ENCODE results near the gene POGLUT2.

POGLUT2 gene

DNA sequence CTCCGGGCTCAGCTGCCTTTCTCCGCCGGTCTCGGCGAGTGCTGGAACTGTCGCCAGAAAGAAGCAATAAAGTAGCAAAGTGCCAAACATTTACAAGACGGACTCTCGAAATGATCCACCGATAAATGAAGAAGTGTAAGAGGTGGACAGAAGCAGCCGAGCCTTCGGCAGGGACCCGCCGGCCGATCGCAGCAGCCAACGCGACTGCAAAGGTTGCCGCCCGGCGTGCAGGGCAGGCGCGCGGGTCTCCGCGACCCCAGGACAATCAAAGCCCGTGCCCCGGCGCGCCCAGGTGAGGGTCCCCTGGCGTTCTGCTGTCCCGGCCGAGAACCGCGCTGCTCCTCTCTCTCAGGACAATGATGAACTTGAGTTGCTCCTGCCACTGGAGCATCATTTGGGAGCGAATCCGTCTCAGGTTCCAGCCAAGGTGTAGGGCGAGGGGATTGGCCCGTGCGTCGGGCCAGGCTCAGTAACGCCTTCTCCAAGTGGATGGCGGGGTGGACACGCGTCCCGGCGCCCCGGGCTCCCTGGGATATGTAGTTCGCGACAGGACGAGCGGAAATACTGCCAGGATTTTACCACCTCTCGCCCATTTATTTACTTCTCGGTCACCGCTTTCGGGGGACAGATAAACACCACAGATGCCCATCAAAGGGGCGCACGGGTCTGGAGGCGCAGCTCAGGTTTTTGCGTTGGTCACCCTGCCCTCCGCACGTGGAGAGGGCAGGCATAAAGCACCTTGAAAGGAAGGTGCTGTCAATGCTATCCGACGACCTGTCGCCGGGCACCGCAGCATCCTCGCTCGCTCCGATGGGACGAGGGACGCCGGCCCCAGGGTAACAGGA is at the start of gene POGLUT2, which contains the start of gene BIVM:
Gene POGLUT2, minus strand, starts transcription at position 396 of the 845 bp plus-strand sequence. Its CDS starts 306 bp downstream, at position 90.
Gene BIVM, plus strand, starts transcription at position 539 of the 845 bp plus-strand sequence. CDS start 8,149 bp downstream, outside the sequence.
- peak; percentile 72 to 76 for DNase-seq

DNA sequence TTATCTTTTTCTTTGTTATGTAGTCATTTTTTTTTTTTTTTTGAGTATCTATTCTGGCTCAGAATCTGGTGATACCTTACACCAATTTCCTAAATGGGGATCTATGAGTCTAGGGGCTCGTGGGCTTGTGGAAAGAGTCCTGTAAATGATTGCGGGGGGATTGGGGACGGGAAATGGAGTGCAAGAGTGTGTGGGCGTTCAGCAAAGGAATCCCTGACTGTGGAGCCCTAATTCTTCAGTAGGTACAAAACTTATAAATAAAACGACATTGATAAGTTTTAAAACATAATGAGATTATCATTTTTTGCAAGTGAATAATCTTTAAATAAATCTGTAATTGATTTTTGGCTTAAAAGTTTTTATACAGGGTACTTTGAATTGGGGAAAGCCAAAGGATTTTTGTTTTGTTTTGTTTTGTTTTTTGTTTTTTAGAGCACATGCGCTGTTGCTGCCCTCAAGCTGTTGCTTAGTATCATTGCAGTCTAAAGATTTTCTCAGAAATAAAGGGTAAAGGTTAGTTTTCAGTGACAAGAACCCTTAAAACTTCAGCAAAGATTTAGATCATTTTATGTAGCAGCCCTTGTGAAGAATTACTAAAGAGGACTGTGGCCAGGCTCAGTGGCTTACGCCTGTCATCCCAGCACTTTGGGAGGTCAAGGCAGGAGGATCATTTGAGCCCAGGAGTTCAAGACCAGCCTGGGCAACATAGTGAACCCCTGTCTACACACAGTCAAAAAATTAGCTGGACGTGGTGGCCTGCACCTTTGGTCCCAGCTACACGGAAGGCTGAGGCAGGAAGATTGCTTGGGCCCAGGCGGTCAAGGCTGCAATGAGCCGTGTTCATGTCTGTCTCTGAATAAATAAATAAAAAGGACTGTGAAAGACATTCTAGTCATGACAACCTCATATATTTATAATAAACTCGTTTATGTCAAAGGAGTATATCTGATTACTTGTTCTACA is 48.8 kb upstream of the POGLUT2 start:
- DNase-seq = peak in 1 of 2 donors; percentile 59

GRCh38 chr13:102846261-102847015 is 47.7 kb upstream of the POGLUT2 start:
- DNase-seq = peak; percentile 56 to 68

GRCh38 chr13:102845630-102846260 is 47.0 kb upstream of the POGLUT2 start, which contains the start of gene ERCC5:
Gene ERCC5 (plus strand): TSS chr13:102846032. CDS start chr13:102846267, 235 bp downstream.
- peak; percentile 96 for DNase-seq

GRCh38 chr13:102845289-102845629 is 46.5 kb upstream of the POGLUT2 start:
- no peak for DNase-seq

- DNase-seq = no peak
Observed at GRCh38 chr13:102839462-102839861, 40.7 kb upstream of the POGLUT2 start.

GRCh38 chr13:102838982-102839381 is 40.2 kb upstream of the POGLUT2 start:
- no peak for DNase-seq

DNA sequence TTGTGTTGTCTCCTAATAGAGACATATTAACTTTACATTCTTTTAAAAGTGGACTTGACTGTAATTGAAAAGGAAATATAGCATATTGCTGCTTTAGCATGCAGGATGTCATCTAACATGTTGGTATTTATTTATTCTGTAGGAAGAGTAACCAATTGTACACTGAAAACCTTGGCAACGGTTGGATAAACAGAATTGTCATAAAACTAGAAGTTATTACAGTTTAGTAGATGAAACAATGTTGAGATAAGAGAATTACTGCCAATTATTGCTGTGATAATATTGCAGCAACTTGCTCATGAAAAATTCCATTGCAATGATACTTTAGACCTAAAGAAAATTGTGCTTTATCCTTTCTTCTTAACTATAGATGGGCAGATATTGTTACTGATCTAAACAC is 39.5 kb upstream of the POGLUT2 start:
- no peak for DNase-seq

- no peak for DNase-seq
Observed at GRCh38 chr13:102836471-102836870, 37.7 kb upstream of the POGLUT2 start.

- DNase-seq = no peak
Observed at GRCh38 chr13:102830646-102831045, 31.9 kb upstream of the POGLUT2 start.

GRCh38 chr13:102825921-102826706 is 27.3 kb upstream of the POGLUT2 start:
- no peak for DNase-seq

DNA sequence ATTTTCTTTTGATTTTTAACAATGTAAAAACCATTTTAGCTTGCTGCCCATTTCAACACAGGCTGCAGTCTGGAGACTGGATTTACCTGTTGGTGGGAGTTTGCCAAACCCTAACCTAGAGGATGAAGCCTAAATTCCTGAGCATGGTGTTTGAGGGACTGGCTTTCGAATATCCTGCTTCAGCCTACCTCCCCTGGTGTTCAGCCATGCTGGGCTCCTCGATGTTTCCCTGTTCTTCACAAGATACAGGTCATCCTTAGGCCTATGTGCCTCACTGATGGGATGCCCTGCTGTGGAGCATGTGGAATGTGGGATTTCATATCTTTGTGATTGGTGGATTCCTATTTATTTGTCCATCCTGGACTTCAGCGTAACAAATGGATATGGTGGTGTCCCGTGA is 26.6 kb upstream of the POGLUT2 start:
- DNase-seq = no peak

DNA sequence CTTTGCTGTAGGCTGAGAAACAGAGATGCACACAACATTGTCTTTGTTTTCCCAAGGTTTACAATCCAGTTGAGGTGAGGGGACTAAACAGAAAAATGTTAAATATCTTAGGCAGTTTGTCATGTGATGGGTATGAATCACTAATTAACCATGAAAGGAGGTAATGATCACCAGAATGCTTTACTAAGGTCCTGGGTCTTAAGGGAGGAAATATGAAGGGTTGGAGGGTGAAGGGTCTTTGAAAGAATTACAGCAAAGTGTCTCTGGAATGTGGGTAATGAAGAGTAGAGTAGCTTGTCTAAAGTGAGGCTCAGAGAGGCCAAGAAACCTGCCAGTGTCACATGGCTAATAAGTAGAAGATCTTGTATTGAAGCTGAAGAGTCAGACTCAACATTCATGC is 19.1 kb upstream of the POGLUT2 start:
- DNase-seq = no peak

DNA sequence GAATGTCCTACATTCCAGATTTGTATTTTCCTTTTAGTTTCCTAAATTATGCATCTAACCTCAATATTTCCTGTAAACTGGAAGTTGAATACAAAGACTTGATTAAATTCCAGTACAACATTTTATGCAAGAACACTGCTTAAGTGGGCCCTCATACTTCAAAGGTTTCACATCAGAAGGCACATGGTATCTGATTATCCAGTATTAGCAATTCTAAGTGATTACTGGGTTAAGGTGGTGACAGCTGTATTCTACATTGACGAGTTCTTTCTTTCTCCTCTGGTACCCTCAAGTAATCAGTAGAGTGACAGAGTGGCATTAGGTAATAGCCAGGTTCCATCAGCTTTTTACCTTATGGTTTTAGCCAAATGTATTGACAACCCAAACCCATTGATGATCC is 18.5 kb upstream of the POGLUT2 start:
- DNase-seq = no peak

GRCh38 chr13:102816708-102817107 is 17.9 kb upstream of the POGLUT2 start:
- DNase-seq = no peak

GRCh38 chr13:102815788-102816187 is 17.0 kb upstream of the POGLUT2 start:
- DNase-seq = no peak

GRCh38 chr13:102814793-102815192 is 16.0 kb upstream of the POGLUT2 start:
- no peak for DNase-seq

GRCh38 chr13:102814025-102814607 is 15.3 kb upstream of the POGLUT2 start:
- no peak for DNase-seq

GRCh38 chr13:102812611-102813287 is 14.0 kb upstream of the POGLUT2 start:
- DNase-seq = no peak

DNA sequence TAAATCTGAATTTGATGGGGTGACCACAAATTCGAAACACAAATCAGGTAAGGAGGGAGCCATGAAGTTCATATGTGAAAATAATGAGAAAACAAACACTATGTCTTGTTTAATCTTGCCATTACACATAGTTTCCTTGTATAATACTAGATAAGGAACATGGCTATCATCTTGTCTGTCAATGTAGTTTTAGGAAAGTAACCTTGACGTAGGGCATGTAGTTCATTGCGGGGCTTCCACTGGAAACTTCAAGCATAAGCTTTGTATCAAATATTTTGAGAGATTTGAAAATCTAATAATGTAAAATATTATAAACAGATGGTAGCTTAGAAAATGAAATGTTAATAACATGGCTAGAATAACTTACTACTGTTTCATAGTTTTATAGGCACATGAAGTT is 8.9 kb upstream of the POGLUT2 start:
- DNase-seq = no peak
